Body of pancreas (tissue), 4 donors: ENCODE results near the gene DNAH6. TPM values are rescaled to one million over a fixed set of nuclear protein-coding genes. Genes with fewer than 3 reads are reported as not detected.

Experiments used
- ATAC-seq: fragments of 150-250 bp; one replicate; pipeline ENCODE4 v1.9.1; 2016
- DNase-seq, 4 donors: peaks; one replicate each; pipeline ENCODE4 v3.0.0-alpha.2; 2019
- H3K27ac ChIP-seq, 4 donors: fragments of 200-600 bp; sonication (generic); 1 replicate in 3 of 4; 2 replicates in 1 of 4; pipeline versions ENCODE4 v1.5.1 to v1.6.1; 2016 to 2019; ENCODE audit warnings: mild to moderate bottlenecking in 1 of 4, mixed read lengths in 1 of 4, moderate library complexity in 1 of 4
- H3K27me3 ChIP-seq, 2 donors: fragments of 200-600 bp; sonication (generic); one replicate each; pipeline ENCODE4 v1.6.0; 2016; ENCODE audit warnings: mild to moderate bottlenecking in 1 of 2
- H3K36me3 ChIP-seq, 2 donors: fragments of 200-600 bp; sonication (generic); replicated peaks in 1 of 2; 2 replicates each; pipeline ENCODE4 v1.5.1; 2016; ENCODE audit warnings: low read depth in 2 of 2; ENCODE audit not compliant: insufficient read depth in 1 of 2
- H3K4me1 ChIP-seq: fragments of 200-600 bp; sonication (generic); one replicate; pipeline ENCODE4 v1.6.0; 2016
- H3K4me3 ChIP-seq, 2 donors: fragments of 200-600 bp; sonication (generic); 1 replicate in 1 of 2; 2 replicates in 1 of 2; pipeline ENCODE4 v1.5.1; 2016 to 2019
- H3K9me3 ChIP-seq, 3 donors: fragments of 200-600 bp; sonication (generic); 1 replicate in 2 of 3; 2 replicates in 1 of 3; pipeline ENCODE4 v1.5.1; 2016
- CTCF ChIP-seq, 7 experiments: fragments of 450-650 bp in 4 of 7; fragments of 200-600 bp in 3 of 7; sonication (generic) in 3 of 7; IDR thresholded peaks; one replicate each; pipeline ENCODE4 v1.5.1; 2016 to 2019; ENCODE audit warnings: antibody characterized with exemption in 7 of 7
- POLR2A ChIP-seq, 3 donors: fragments of 450-650 bp; IDR thresholded peaks; one replicate each; pipeline ENCODE4 v1.6.1; 2016; ENCODE audit warnings: antibody characterized with exemption in 3 of 3, mild to moderate bottlenecking in 2 of 3
- WGBS, 2 donors: methylation state at CpG; one replicate each; pipeline ENCODE4 v1.1.5; 2017; 5-methylcytosine and 5-hydroxymethylcytosine counted together
- intact Hi-C: fragments of 100-400 bp; cut with DNase I; formaldehyde crosslinking; loops from one replicate; pipeline ENCODE4 v1.15.1; 2023
- total RNA-seq, 2 donors: library from RNA; depleted of rRNA; stranded (reverse); fragments of >200 nt; gene quantifications; one replicate each; pipeline ENCODE4 v1.1.0, GENCODE V29; 2016

The DNAH6 gene
- total RNA-seq, 2 donors from 2014 or later: 1.3 to 2.6 TPM

- TF ChIP-seq CTCF (IDR thresholded peaks at IDR 0.05) (no peak), POLR2A (IDR thresholded peaks at IDR 0.05) (no peak)
- ATAC-seq: no peak
- Histone ChIP-seq H3K4me1 (no peaks in the 10 kb centered on the region), H3K36me3 (no peaks in the 10 kb centered on the region), H3K27ac (no peak overlapping the region), H3K4me3 (no peak overlapping the region), H3K27me3 (no peaks in the 10 kb centered on the region), H3K9me3 (no peaks in the 10 kb centered on the region)
- DNase-seq: no peak
- WGBS, 2 donors: 57 to 82% methylated on average over 1 of the region's 1 CpG
- intact Hi-C loops: no loop called here
Measured at GRCh38 chr2:84782717-84783442, 266.6 kb downstream of the DNAH6 start.

GRCh38 chr2:84785950-84786349 is 269.7 kb downstream of the DNAH6 start:
- Histone ChIP-seq H3K9me3 (no peaks in the 10 kb centered on the region), H3K4me3 (no peak overlapping the region), H3K27ac (no peak overlapping the region), H3K27me3 (no peaks in the 10 kb centered on the region), H3K4me1 (no peaks in the 10 kb centered on the region), H3K36me3 (no peaks in the 10 kb centered on the region)
- 72 to 82% methylated on average over 4 of the region's 4 CpGs for WGBS, 2 donors
- TF ChIP-seq POLR2A (IDR thresholded peaks at IDR 0.05): no peak
- TF ChIP-seq CTCF (IDR thresholded peaks at IDR 0.05): no peak
- DNase-seq: no peak
- no peak for ATAC-seq
- intact Hi-C loops: no loop called here

GRCh38 chr2:84786601-84787000 is 270.3 kb downstream of the DNAH6 start:
- TF ChIP-seq POLR2A (IDR thresholded peaks at IDR 0.05) (no peak), CTCF (IDR thresholded peaks at IDR 0.05) (no peak)
- H3K4me1 ChIP-seq: no peaks in the 10 kb centered on the region
- H3K27ac ChIP-seq: no peak overlapping the region
- DNase-seq: no peak
- intact Hi-C loops: no loop called here
- H3K36me3 ChIP-seq: no peaks in the 10 kb centered on the region
- H3K9me3 ChIP-seq: no peaks in the 10 kb centered on the region
- H3K4me3 ChIP-seq: no peak overlapping the region
- H3K27me3 ChIP-seq: no peaks in the 10 kb centered on the region
- ATAC-seq: no peak

GRCh38 chr2:84788027-84788426 is 271.7 kb downstream of the DNAH6 start:
- Histone ChIP-seq H3K27me3 (no peaks in the 10 kb centered on the region), H3K4me1 (no peaks in the 10 kb centered on the region), H3K4me3 (no peak overlapping the region), H3K9me3 (peaks cover 0 to 4% (median 0%) of the 10 kb centered on the region in 3 donors), H3K27ac (no peak overlapping the region), H3K36me3 (no peaks in the 10 kb centered on the region)
- ATAC-seq: no peak
- WGBS, 2 donors: 37 to 89% methylated on average over 1 of the region's 1 CpG
- intact Hi-C loops: no loop called here
- TF ChIP-seq CTCF (IDR thresholded peaks at IDR 0.05) (no peak), POLR2A (IDR thresholded peaks at IDR 0.05) (no peak)
- DNase-seq: no peak

- WGBS, 2 donors: 51 to 55% methylated on average over 3 of the region's 3 CpGs
Measured at GRCh38 chr2:84788498-84788897, 272.2 kb downstream of the DNAH6 start.

More at GRCh38 chr2:84788498-84788897, 272.2 kb downstream of the DNAH6 start:
- Histone ChIP-seq H3K9me3 (peaks cover 0 to 4% (median 0%) of the 10 kb centered on the region in 3 donors), H3K27me3 (no peaks in the 10 kb centered on the region), H3K36me3 (no peaks in the 10 kb centered on the region), H3K4me1 (no peaks in the 10 kb centered on the region), H3K27ac (no peak overlapping the region), H3K4me3 (no peak overlapping the region)
- no peak for DNase-seq
- intact Hi-C loops: no loop called here
- no peak for ATAC-seq
- TF ChIP-seq CTCF (IDR thresholded peaks at IDR 0.05) (no peak), POLR2A (IDR thresholded peaks at IDR 0.05) (no peak)
